GM23338 (cell line): Measurements from ENCODE around the gene HSPA12A. TPM values are rescaled to one million over a fixed set of nuclear protein-coding genes. Genes with fewer than 3 reads are reported as not detected.

Experiments used
- ATAC-seq: fragments of 200-7000 bp; cut with Tn5 transposase; 3 replicates; pipeline ENCODE4 v1.9.1; 2020
- DNase-seq: peaks from one replicate; pipeline ENCODE4 v3.0.0-alpha.2; 2015; ENCODE audit warnings: low spot score
- H2AFZ ChIP-seq: fragments of 200-600 bp; sonication (generic); 2 replicates; pipeline ENCODE4 v1.8.0; 2016; ENCODE audit warnings: antibody characterized with exemption, mild to moderate bottlenecking, moderate library complexity
- H3F3A ChIP-seq: fragments of 200-600 bp; sonication (generic); replicated peaks from 2 replicates; pipeline ENCODE4 v1.8.0; 2017; ENCODE audit warnings: antibody characterized with exemption, mixed run types, low read depth
- H3K27ac ChIP-seq: fragments of 200-600 bp; sonication (generic); 2 replicates; pipeline ENCODE4 v1.6.1; 2016; ENCODE audit warnings: low read depth
- H3K27me3 ChIP-seq: fragments of 200-600 bp; sonication (generic); 2 replicates; pipeline ENCODE4 v1.8.0; 2016; ENCODE audit warnings: mild to moderate bottlenecking, mixed run types, moderate library complexity; ENCODE audit not compliant: insufficient read depth
- H3K36me3 ChIP-seq: fragments of 200-600 bp; sonication (generic); 2 replicates; pipeline ENCODE4 v1.8.0; 2016; ENCODE audit warnings: mild to moderate bottlenecking; ENCODE audit not compliant: insufficient read depth
- H3K4me1 ChIP-seq: fragments of 200-600 bp; sonication (generic); 2 replicates; pipeline ENCODE4 v1.8.0; 2016; ENCODE audit warnings: mild to moderate bottlenecking, moderate library complexity; ENCODE audit not compliant: insufficient read depth
- H3K4me2 ChIP-seq: fragments of 200-600 bp; sonication (generic); 2 replicates; pipeline ENCODE4 v1.7.1; 2017; ENCODE audit warnings: mixed run types
- H3K4me3 ChIP-seq: fragments of 200-600 bp; sonication (generic); 2 replicates; pipeline ENCODE4 v1.6.1; 2016; ENCODE audit warnings: mixed run types
- H3K79me2 ChIP-seq: fragments of 200-600 bp; sonication (generic); replicated peaks from 2 replicates; pipeline ENCODE4 v1.8.0; 2017; ENCODE audit warnings: mild to moderate bottlenecking; ENCODE audit not compliant: insufficient read depth
- H3K9me2 ChIP-seq: fragments of 200-600 bp; sonication (generic); 2 replicates; pipeline ENCODE4 v1.8.0; 2017; ENCODE audit not compliant: insufficient read depth
- H4K20me1 ChIP-seq: fragments of 200-600 bp; sonication (generic); replicated peaks from 2 replicates; pipeline ENCODE4 v1.8.0; 2017; ENCODE audit warnings: mild to moderate bottlenecking; ENCODE audit not compliant: insufficient read depth
- H3K27ac Mint-ChIP-seq: 2 replicates; pipeline ENCODE4 v1.8.0; 2020; ENCODE audit warnings: inconsistent platforms, mild to moderate bottlenecking, moderate library complexity, mixed read lengths
- H3K27me3 Mint-ChIP-seq: 3 replicates; pipeline ENCODE4 v1.8.0; 2022; ENCODE audit warnings: low read depth, mild to moderate bottlenecking, moderate library complexity, mixed read lengths, inconsistent platforms; ENCODE audit not compliant: insufficient read depth, poor library complexity
- H3K36me3 Mint-ChIP-seq: 3 replicates; pipeline ENCODE4 v1.8.0; 2021; ENCODE audit warnings: low read depth, mild to moderate bottlenecking, inconsistent platforms, moderate library complexity, mixed read lengths
- H3K4me1 Mint-ChIP-seq: 3 replicates; pipeline ENCODE4 v1.8.0; 2020; ENCODE audit warnings: mild to moderate bottlenecking, inconsistent platforms, mixed read lengths
- H3K4me3 Mint-ChIP-seq: 3 replicates; pipeline ENCODE4 v1.8.0; 2021; ENCODE audit warnings: moderate library complexity, mild to moderate bottlenecking, inconsistent platforms, mixed read lengths
- H3K9me3 Mint-ChIP-seq: 3 replicates; pipeline ENCODE4 v1.8.0; 2020; ENCODE audit warnings: moderate library complexity, mild to moderate bottlenecking, inconsistent platforms, mixed read lengths
- CREB1 ChIP-seq: fragments of 250-450 bp; sonication (Bioruptor Pico); IDR thresholded peaks from 2 replicates; pipeline ENCODE4 v1.5.0; 2020; ENCODE audit warnings: low read depth, mild to moderate bottlenecking, moderate library complexity
- CTCF ChIP-seq, 2 experiments: fragments of 200-600 bp in 1 of 2; sonication (generic) in 1 of 2; conservative IDR thresholded peaks; 2 replicates each; pipeline versions ENCODE4 v1.5.1 to v1.6.1; 2016 to 2017; ENCODE audit warnings: antibody characterized with exemption in 2 of 2, low read depth in 2 of 2, mild to moderate bottlenecking in 2 of 2, moderate library complexity in 1 of 2
- EZH2 ChIP-seq: fragments of 200-600 bp; sonication (generic); IDR thresholded peaks from one replicate; pipeline ENCODE4 v1.8.0; 2017; ENCODE audit warnings: antibody characterized with exemption, mild to moderate bottlenecking, low read depth; ENCODE audit not compliant: unreplicated experiment
- EZH2phosphoT487 ChIP-seq: fragments of 200-600 bp; sonication (generic); IDR thresholded peaks from one replicate; pipeline ENCODE4 v1.8.1; 2018; ENCODE audit warnings: antibody characterized with exemption; ENCODE audit not compliant: unreplicated experiment
- JUNB ChIP-seq: IDR thresholded peaks from one replicate; pipeline ENCODE4 v1.6.1; 2016; ENCODE audit warnings: antibody characterized with exemption; ENCODE audit not compliant: unreplicated experiment
- NANOG ChIP-seq: IDR thresholded peaks from 2 replicates; pipeline ENCODE4 v1.6.1; 2016; ENCODE audit warnings: antibody characterized with exemption, borderline replicate concordance
- POLR2AphosphoS5 ChIP-seq: IDR thresholded peaks from 2 replicates; pipeline ENCODE4 v1.6.1; 2016; ENCODE audit warnings: antibody characterized with exemption, low read depth
- REST ChIP-seq: IDR thresholded peaks from one replicate; pipeline ENCODE4 v1.6.1; 2018; ENCODE audit warnings: antibody characterized with exemption; ENCODE audit not compliant: unreplicated experiment
- STAT1 ChIP-seq: IDR thresholded peaks from one replicate; pipeline ENCODE4 v1.6.1; 2016; ENCODE audit warnings: antibody characterized with exemption; ENCODE audit not compliant: unreplicated experiment
- ZNF114 ChIP-seq: fragments of 250-450 bp; sonication (Bioruptor Pico); IDR thresholded peaks from 2 replicates; pipeline ENCODE4 v1.5.0; 2020; ENCODE audit warnings: mild to moderate bottlenecking, moderate library complexity
- ZNF331 ChIP-seq: fragments of 250-450 bp; sonication (Bioruptor Pico); IDR thresholded peaks from 2 replicates; pipeline ENCODE4 v1.5.0; 2020; ENCODE audit warnings: low read depth, mild to moderate bottlenecking, moderate library complexity
- ZNF462 ChIP-seq: fragments of 250-450 bp; sonication (Bioruptor Pico); IDR thresholded peaks from 2 replicates; pipeline ENCODE4 v1.5.0; 2020; ENCODE audit warnings: mild to moderate bottlenecking, moderate library complexity
- polyA plus RNA-seq: library from polyadenylated mRNA; unstranded; fragments of >200 nt; fragmentation: Nextera tagmentation; extraction: Ambion mirVana; gene quantifications from 2 replicates; pipeline ENCODE4 v1.2.1, GENCODE V29; 2016
- total RNA-seq: library from RNA; depleted of rRNA; stranded (reverse); fragments of >200 nt; shearing (Covaris generic); gene quantifications from 2 replicates; pipeline ENCODE4 v1.2.3, GENCODE V29; 2014

Gene HSPA12A
- total and polyA plus RNA-seq, 2 experiments from 2014 or later, result 4.4 to 6.3 TPM

- no peak overlapping the region for H3K4me3 Mint-ChIP-seq
- Histone ChIP-seq H4K20me1 (no peaks in the 10 kb centered on the region), H2AFZ (no peak overlapping the region), H3K27me3 (no peaks in the 10 kb centered on the region), H3F3A (no peaks in the 10 kb centered on the region), H3K4me1 (no peaks in the 10 kb centered on the region), H3K4me3 (no peak overlapping the region), H3K27ac (no peak overlapping the region), H3K9me2 (peaks cover 6% of the 10 kb centered on the region; the same call in 1 of the 2 replicates), H3K36me3 (no peaks in the 10 kb centered on the region), H3K4me2 (no peak overlapping the region), H3K79me2 (no peaks in the 10 kb centered on the region)
- H3K36me3 Mint-ChIP-seq, result no peaks in the 10 kb centered on the region
- ATAC-seq (no peak), DNase-seq (no peak)
- H3K27ac Mint-ChIP-seq, result no peak overlapping the region
- H3K4me1 Mint-ChIP-seq, result peaks cover 8% of the 10 kb centered on the region
- TF ChIP-seq STAT1 (no peak), ZNF114 (CRISPR knock-in tag) (no peak), EZH2phosphoT487 (no peak), NANOG (no peak), EZH2 (no peak), POLR2AphosphoS5 (no peak), ZNF462 (CRISPR knock-in tag) (no peak), REST (no peak), CREB1 (CRISPR knock-in tag) (no peak), CTCF (conservative IDR thresholded peaks at IDR 0.05; ENCODE audit: low read depth in 2 of 2) (no peak), JUNB (no peak), ZNF331 (no peak)
- peaks cover 3% of the 10 kb centered on the region; the same call in 1 of the 3 replicates for H3K9me3 Mint-ChIP-seq
- H3K27me3 Mint-ChIP-seq, result peaks cover 8% of the 10 kb centered on the region
Observed at GRCh38 chr10:116733566-116733965, 8.8 kb downstream of the HSPA12A start.
